Endothelial cell of umbilical vein (primary cell): ENCODE results near the gene DYNC1LI2. TPM values are rescaled to one million over a fixed set of nuclear protein-coding genes. Genes with fewer than 3 reads are reported as not detected.
A peak's percentile ranks its signal among the peaks of the same experiment; 100 is the strongest.

Experiments used
- BruUV-seq: library from RNA; stranded (reverse); fragments of 400-500 nt; replicated peaks from 2 replicates; lab custom pipeline; 2021; lab: Mats Ljungman, UMichigan
- CTCF ChIA-PET: fragments of 300-600, 350-600 bp; sonication (Branson Sonifier 250); formaldehyde crosslinking; loops from one replicate; lab custom pipeline; 2021; ENCODE audit warnings: antibody characterized with exemption, inconsistent platforms; lab: Charles Lee
- POLR2A ChIA-PET: fragments of 300-600, 350-600 bp; sonication (Branson Sonifier 250); formaldehyde crosslinking; loops from one replicate; lab custom pipeline; 2021; ENCODE audit warnings: antibody characterized with exemption, inconsistent platforms; lab: Charles Lee
- DNase-seq: peaks from one replicate; pipeline ENCODE4 v3.0.0-alpha.2; 2011; ENCODE audit warnings: low read depth, low spot score
- FAIRE-seq: peaks from 2 replicates; lab custom pipeline; 2011; peaks lifted over from hg19 to GRCh38; lab: Jason Lieb, UNC
- H2AFZ ChIP-seq: 2 replicates; pipeline ENCODE4 v1.6.0; 2012; ENCODE audit warnings: low read depth, low read length, control low read depth, inconsistent platforms
- H3K27ac ChIP-seq: 2 replicates; pipeline ENCODE4 v1.5.1; 2011; ENCODE audit warnings: low read depth, mild to moderate bottlenecking, control low read depth, low read length, moderate library complexity; ENCODE audit not compliant: insufficient read depth
- H3K27me3 ChIP-seq, 2 experiments: 2 replicates each; pipeline versions ENCODE4 v1.6.0 to v1.6.1; 2011; ENCODE audit warnings: low read length in 2 of 2, mixed read lengths in 1 of 2; ENCODE audit not compliant: control insufficient read depth in 2 of 2, insufficient read depth in 2 of 2
- H3K36me3 ChIP-seq, 2 experiments: 2 replicates in 1 of 2; 3 replicates in 1 of 2; pipeline ENCODE4 v1.5.1; 2011; ENCODE audit warnings: low read length in 2 of 2, mild to moderate bottlenecking in 1 of 2, moderate library complexity in 1 of 2; ENCODE audit not compliant: control insufficient read depth in 2 of 2, insufficient read depth in 2 of 2; ENCODE audit errors: extremely low read depth in 1 of 2
- H3K4me1 ChIP-seq: 3 replicates; pipeline ENCODE4 v1.5.1; 2011; ENCODE audit warnings: mild to moderate bottlenecking, low read length; ENCODE audit not compliant: control insufficient read depth, insufficient read depth; ENCODE audit errors: extremely low read depth
- H3K4me2 ChIP-seq: 2 replicates; pipeline ENCODE4 v1.6.1; 2011; ENCODE audit warnings: low read length, control low read depth, mixed read lengths; ENCODE audit not compliant: insufficient read depth
- H3K4me3 ChIP-seq, 3 experiments: fragments of 200-600 bp in 1 of 3; sonication (generic), shearing (Covaris generic) in 1 of 3; replicated peaks in 1 of 3; 2 replicates each; pipeline ENCODE4 v1.5.1; 2011 to 2016; ENCODE audit warnings: control low read depth in 3 of 3, low read length in 3 of 3, mild to moderate bottlenecking in 2 of 3, inconsistent platforms in 1 of 3, low read depth in 1 of 3, moderate library complexity in 1 of 3; ENCODE audit not compliant: insufficient read depth in 1 of 3
- H3K79me2 ChIP-seq: 2 replicates; pipeline ENCODE4 v1.6.0; 2012; ENCODE audit warnings: low read length, inconsistent platforms; ENCODE audit not compliant: control insufficient read depth, insufficient read depth
- H3K9ac ChIP-seq: replicated peaks from 2 replicates; pipeline ENCODE3; 2011; ENCODE audit warnings: low read length, control low read depth; ENCODE audit not compliant: insufficient read depth; ENCODE audit errors: extremely low read depth
- H3K9me1 ChIP-seq: replicated peaks from 3 replicates; pipeline ENCODE4 v1.6.0; 2011; ENCODE audit warnings: mild to moderate bottlenecking, low read length; ENCODE audit not compliant: control insufficient read depth, insufficient read depth; ENCODE audit errors: extremely low read depth
- H3K9me3 ChIP-seq: replicated peaks from 2 replicates; pipeline ENCODE4 v1.5.1; 2012; ENCODE audit warnings: low read length, inconsistent platforms; ENCODE audit not compliant: control insufficient read depth, insufficient read depth
- H4K20me1 ChIP-seq: replicated peaks from 2 replicates; pipeline ENCODE3; 2011; ENCODE audit warnings: mild to moderate bottlenecking, low read length; ENCODE audit not compliant: control insufficient read depth, insufficient read depth; ENCODE audit errors: extremely low read depth
- EZH2 ChIP-seq: IDR thresholded peaks from 2 replicates; pipeline ENCODE4 v1.6.1; 2012; ENCODE audit warnings: borderline replicate concordance, low read depth, mild to moderate bottlenecking, moderate library complexity, low read length, inconsistent platforms; ENCODE audit not compliant: severe bottlenecking
- FOS ChIP-seq: IDR thresholded peaks from 2 replicates; pipeline ENCODE4 v1.6.1; 2011; ENCODE audit warnings: mild to moderate bottlenecking, low read length, moderate library complexity, borderline replicate concordance; ENCODE audit not compliant: insufficient read depth
- GATA2 ChIP-seq: IDR thresholded peaks from 2 replicates; pipeline ENCODE4 v1.7.0; 2011; ENCODE audit warnings: low read depth, mild to moderate bottlenecking, moderate library complexity, mixed read lengths, low read length; ENCODE audit not compliant: insufficient read length, insufficient read depth
- JUN ChIP-seq: IDR thresholded peaks from 2 replicates; pipeline ENCODE4 v1.6.1; 2011; ENCODE audit warnings: borderline replicate concordance, low read depth; ENCODE audit not compliant: insufficient read length, insufficient read depth
- MYC ChIP-seq: IDR thresholded peaks from one replicate; pipeline ENCODE4 v1.6.1; 2011; ENCODE audit warnings: mild to moderate bottlenecking, low read depth, low read length
- POLR2A ChIP-seq: IDR thresholded peaks from 2 replicates; pipeline ENCODE4 v1.6.1; 2012; ENCODE audit warnings: low read depth, mild to moderate bottlenecking, control low read depth, low read length
- POLR2AphosphoS5 ChIP-seq: IDR thresholded peaks from 2 replicates; pipeline ENCODE4 v1.6.1; 2012; ENCODE audit warnings: low read depth, mild to moderate bottlenecking, control low read depth, low read length, moderate library complexity; ENCODE audit not compliant: insufficient read depth
- dilution Hi-C: fragments of 300-500 bp; cut with MboI; formaldehyde crosslinking; loops from one replicate; pipeline ENCODE4 v1.15.0; 2019; ENCODE audit warnings: low sequenced_read_pairs; ENCODE audit not compliant: extremely low pct_ligation_motif_present
- intact Hi-C: fragments of 100-400 bp; cut with micrococcal nuclease; formaldehyde crosslinking; loops from one replicate; pipeline ENCODE4 v1.10.0; 2022
- polyA plus RNA-seq, 4 experiments: library from polyadenylated mRNA; depleted of rRNA in 3 of 4; stranded (reverse) in 3 of 4; unstranded in 1 of 4; fragments of >200 nt; gene quantifications; 2 replicates each; pipeline versions ENCODE4 v1.2.1 to v1.2.3, GENCODE V29; 2011 to 2012; ENCODE audit warnings: missing spikeins in 1 of 4
- total RNA-seq: library from RNA; stranded (reverse); gene quantifications from 2 replicates; pipeline ENCODE4 v1.2.3, GENCODE V29; 2021
- TF ChIP-seq, protein P1 (sequence below), 2 donors: IDR thresholded peaks; 1 replicate in 1 of 2; 2 replicates in 1 of 2; pipeline ENCODE4 v1.5.1; 2011; ENCODE audit warnings: low read length in 2 of 2, mild to moderate bottlenecking in 2 of 2, moderate library complexity in 2 of 2, control low read depth in 1 of 2, inconsistent platforms in 1 of 2, low read depth in 1 of 2; ENCODE audit not compliant: insufficient read depth in 1 of 2; ENCODE audit errors: extremely low read depth in 1 of 2
- TF ChIP-seq, protein P2 (sequence below): IDR thresholded peaks from 2 replicates; pipeline ENCODE4 v1.6.1; 2011; ENCODE audit not compliant: insufficient read depth, insufficient read length

Gene DYNC1LI2
- total and polyA plus RNA-seq, 2 donors (not counting 3 experiments of a cell fraction or from before 2014, with no cell fraction given): 110 to 159 TPM

DNA sequence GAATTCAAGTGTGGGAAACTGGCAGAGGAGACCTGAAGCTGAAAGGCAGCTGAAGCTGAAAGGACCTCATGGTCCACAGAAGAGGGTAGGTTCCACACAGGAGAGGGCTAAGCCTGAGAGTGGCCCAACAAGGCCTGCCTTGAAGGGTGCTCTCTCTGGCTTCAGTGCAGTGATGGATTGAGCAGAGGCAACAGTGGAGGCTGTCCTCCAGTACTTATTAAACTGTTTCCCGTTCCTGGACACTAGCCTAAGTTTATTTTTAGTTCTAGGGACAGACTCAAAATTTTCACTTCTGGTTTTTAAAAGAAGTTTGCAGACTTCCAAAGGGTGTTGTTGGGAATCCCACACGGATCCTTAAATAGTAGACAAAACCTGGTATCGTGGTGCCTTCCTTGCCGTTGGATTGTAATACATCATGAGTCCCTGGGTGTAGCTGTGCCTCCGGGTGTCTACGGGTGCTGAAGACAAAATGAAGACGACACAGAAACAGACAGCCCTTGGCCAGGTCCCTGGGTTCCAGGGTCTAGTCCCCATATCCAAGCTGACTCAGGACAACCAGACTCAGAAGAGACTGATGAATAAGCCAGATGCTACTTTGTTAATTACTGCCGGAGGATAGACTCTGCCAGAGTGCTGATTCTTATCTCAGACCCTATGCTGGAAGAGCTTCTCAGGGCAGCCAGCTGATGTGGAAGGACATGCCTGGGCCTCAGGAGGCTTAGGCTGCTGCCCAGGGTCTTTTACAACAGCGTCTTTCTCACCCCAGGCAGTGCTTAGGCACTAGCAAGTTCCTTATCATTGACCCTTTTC lies 47.8 kb downstream of the DYNC1LI2 start:
- Histone ChIP-seq H2AFZ (no peak overlapping the region), H3K79me2 (no peaks in the 10 kb centered on the region), H3K4me3 (no peak overlapping the region), H3K27ac (no peak overlapping the region), H3K4me1 (no peaks in the 10 kb centered on the region), H3K27me3 (peaks cover 2 to 5% of the 10 kb centered on the region in 2 experiments), H3K36me3 (no peaks in the 10 kb centered on the region), H3K4me2 (no peak overlapping the region), H3K9me3 (no peaks in the 10 kb centered on the region), H4K20me1 (no peaks in the 10 kb centered on the region), H3K9ac (no peak overlapping the region), H3K9me1 (no peaks in the 10 kb centered on the region)
- no TSS peak for BruUV-seq
- TF ChIP-seq FOS (no peak), GATA2 (peak; percentile 12)
- intact Hi-C loops (no loop called here), dilution Hi-C loops (no loop called here)
- DNase-seq (no peak), FAIRE-seq (no peak)
- ChIA-PET POLR2A (no interaction called here), CTCF (interaction anchor here (1.2 kb wide), 1 partner anchor 34 kb away, joined by 4 read pairs; no protein-coding TSS in a partner anchor)

DNA sequence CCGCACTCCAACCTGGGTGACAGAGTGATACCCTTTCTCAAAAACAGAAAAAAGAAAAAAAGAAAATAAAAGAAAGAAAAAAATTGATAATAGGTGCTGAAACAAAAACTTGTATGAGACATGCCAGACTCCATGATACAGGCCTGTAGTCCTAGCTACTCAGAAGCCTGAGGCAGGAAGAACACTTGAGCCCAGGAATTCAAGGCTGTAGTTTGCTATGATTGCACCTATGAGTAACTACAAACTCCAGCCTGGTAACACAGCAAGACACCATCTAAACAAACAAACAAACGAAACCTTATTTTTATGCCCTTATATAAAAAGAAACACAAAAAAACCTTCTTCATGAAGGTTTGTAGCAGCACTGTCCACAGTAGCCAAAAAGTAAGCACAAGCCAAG lies 49.9 kb downstream of the DYNC1LI2 start:
- dilution Hi-C loops (no loop called here), intact Hi-C loops (no loop called here)
- peaks cover 3% of the 10 kb centered on the region for H3K4me1 ChIP-seq
- FAIRE-seq: peak; percentile 33
- CTCF ChIA-PET: interaction anchor here (0.7 to 1.2 kb wide), 3 partner anchors 11 to 124 kb away, joined by 3 to 4 read pairs (median 3); no protein-coding TSS in a partner anchor
- H3K9me3 ChIP-seq: no peaks in the 10 kb centered on the region
- H3K36me3 ChIP-seq: no peaks in the 10 kb centered on the region
- BruUV-seq: no TSS peak
- no peaks in the 10 kb centered on the region for H3K9me1 ChIP-seq
- DNase-seq: no peak
- no peaks in the 10 kb centered on the region for H3K79me2 ChIP-seq
- no peaks in the 10 kb centered on the region for H4K20me1 ChIP-seq
- no peak overlapping the region for H3K9ac ChIP-seq
- TF ChIP-seq EZH2 (no peak), POLR2A (no peak), MYC (no peak), JUN (no peak), POLR2AphosphoS5 (no peak), GATA2 (no peak), FOS (no peak)
- TF ChIP-seq, protein P1, sequence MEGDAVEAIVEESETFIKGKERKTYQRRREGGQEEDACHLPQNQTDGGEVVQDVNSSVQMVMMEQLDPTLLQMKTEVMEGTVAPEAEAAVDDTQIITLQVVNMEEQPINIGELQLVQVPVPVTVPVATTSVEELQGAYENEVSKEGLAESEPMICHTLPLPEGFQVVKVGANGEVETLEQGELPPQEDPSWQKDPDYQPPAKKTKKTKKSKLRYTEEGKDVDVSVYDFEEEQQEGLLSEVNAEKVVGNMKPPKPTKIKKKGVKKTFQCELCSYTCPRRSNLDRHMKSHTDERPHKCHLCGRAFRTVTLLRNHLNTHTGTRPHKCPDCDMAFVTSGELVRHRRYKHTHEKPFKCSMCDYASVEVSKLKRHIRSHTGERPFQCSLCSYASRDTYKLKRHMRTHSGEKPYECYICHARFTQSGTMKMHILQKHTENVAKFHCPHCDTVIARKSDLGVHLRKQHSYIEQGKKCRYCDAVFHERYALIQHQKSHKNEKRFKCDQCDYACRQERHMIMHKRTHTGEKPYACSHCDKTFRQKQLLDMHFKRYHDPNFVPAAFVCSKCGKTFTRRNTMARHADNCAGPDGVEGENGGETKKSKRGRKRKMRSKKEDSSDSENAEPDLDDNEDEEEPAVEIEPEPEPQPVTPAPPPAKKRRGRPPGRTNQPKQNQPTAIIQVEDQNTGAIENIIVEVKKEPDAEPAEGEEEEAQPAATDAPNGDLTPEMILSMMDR (IDR thresholded peaks at IDR 0.05; ENCODE audit: extremely low read depth in 1 of 2, insufficient read depth in 1 of 2, low read depth in 1 of 2, low read length in 2 of 2): no peak
- TF ChIP-seq, protein P2, sequence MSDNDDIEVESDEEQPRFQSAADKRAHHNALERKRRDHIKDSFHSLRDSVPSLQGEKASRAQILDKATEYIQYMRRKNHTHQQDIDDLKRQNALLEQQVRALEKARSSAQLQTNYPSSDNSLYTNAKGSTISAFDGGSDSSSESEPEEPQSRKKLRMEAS: no peak
- POLR2A ChIA-PET: no interaction called here
- H3K27ac ChIP-seq: no peak overlapping the region
- H3K27me3 ChIP-seq: peaks cover 4 to 6% of the 10 kb centered on the region in 2 experiments
- H2AFZ ChIP-seq: no peak overlapping the region
- no peak overlapping the region for H3K4me3 ChIP-seq
- H3K4me2 ChIP-seq: no peak overlapping the region
